Stimulated activated CD4-positive, alpha-beta T cell treated with anti-CD3 and anti-CD28 coated beads, Interleukin-4, amount 100 ng/mL, for 4 hours (primary cell): Measurements from ENCODE around the gene TBX4.

Source experiments
- DNase-seq, 2 experiments: peaks; one replicate each; pipeline ENCODE4 v3.0.0-alpha.2; 2020

The TBX4 gene

GRCh38 chr17:61455324-61456060 is 3.3 kb downstream of the TBX4 start:
- DNase-seq: no peak

DNA sequence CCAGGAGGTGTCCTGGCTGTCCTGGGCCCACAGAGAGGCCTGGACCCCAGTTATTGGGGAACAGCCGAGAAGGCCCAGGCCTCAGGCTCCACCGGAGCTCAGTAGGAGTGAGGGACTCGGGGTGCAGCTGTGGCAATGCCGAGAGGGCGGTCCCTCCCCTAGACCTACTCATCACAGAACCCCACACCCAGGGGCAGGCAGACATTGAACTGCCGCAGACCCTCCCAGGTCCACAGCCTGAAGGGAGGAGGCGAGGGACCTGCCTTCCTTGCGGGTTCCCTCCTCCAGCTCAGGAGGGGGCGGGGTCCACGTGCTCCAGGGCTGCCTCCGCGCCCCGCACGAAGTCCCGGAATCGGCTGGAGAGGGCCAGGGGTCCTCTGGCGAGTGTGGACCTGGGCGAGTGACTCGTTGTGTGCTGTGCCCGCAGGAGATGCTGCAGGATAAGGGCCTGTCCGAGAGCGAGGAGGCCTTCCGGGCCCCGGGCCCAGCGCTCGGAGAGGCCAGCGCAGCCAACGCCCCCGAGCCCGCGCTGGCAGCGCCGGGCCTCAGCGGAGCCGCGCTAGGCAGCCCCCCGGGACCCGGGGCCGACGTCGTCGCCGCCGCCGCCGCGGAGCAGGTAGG is 3.9 kb downstream of the TBX4 start:
- DNase-seq: no peak

- no peak for DNase-seq
Observed at GRCh38 chr17:61456688-61457225, 4.5 kb downstream of the TBX4 start.

DNA sequence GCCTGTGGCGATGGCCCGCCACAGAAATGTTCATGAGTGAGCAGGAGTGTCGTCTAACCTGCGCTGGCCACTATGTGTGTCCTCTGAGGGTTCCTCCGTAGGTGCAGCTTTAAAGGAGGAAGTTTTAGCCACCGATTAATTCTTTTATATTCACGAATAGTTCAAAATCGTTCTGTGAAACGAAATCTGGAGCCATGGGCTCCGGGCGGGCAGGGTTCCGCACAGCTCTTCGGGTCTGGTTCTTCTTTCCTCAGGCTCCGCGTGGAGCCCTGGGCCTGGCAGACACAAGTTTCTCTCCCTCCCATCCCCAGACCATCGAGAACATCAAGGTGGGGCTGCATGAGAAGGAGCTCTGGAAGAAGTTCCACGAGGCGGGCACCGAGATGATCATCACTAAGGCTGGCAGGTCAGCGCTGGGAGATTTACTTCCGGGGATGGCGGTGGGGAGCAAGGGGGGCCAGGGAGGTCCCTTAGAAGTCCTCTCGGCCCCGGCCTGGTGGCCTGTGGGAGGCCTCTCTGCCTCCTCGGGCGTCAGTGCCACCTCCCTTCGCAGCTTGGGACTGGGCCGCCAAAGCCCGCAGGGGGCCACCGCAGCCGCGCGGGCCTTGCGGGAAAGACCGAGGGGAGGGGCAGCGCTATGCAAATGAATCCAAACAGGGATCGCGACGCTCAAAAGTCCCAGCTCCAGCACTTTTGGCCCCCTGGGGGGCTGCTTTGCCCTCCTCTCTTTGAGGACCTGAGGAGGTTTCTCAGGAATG is 5.2 kb downstream of the TBX4 start:
- DNase-seq: no peak

DNA sequence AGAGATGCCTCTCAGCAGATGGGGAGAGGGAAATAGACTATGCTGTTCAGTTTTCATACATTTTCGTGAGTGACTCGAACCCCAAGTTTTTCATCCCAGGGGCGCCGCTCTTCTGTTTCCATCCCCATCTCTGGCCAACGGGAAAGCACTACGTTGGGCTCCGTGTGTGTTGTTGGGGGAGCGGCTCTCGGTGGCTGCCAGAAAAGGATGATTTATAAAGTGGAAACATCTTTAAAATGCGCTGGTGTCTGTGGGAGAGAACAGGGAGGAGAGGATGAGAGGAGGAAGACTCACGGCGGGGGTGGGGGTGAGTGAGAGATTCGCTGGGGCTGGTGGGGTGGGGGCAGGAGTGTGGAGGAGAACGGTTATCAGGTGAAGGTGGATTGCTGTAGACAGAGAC is 5.8 kb downstream of the TBX4 start:
- no peak for DNase-seq

DNA sequence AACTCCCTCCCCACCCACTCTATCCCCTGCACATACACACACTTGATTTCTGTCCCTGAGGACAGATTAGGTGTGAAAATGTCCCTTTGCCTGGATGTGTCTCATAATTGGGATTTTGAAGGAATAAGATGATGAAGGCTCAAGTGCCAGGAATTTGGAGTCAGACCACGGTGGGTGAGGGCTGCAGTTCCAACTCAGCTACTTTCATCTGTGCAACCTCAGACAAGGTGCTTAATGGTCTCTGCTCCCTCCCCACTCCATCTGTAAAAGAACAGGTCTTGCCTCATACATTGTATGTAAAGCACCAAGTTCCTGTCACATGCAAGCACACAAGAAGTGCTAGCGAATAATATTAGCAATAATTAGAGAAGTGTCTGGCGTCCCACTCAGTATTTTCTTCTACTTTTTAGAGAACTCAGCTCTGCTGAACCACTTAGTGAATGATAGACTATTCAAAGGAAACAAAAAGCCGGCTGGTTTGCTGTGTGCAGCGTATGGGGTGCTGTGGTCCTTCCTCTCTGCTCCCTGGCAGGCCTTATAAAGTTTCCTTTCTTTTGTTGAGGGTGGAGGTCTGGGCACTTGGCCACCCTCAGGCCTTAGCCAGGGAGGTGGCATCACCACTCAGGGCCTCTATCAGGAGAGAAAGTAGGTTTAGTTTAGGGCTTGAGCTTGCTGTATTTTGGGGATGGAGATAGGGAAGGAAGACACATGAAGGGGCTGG is 6.4 kb downstream of the TBX4 start:
- no peak for DNase-seq

DNA sequence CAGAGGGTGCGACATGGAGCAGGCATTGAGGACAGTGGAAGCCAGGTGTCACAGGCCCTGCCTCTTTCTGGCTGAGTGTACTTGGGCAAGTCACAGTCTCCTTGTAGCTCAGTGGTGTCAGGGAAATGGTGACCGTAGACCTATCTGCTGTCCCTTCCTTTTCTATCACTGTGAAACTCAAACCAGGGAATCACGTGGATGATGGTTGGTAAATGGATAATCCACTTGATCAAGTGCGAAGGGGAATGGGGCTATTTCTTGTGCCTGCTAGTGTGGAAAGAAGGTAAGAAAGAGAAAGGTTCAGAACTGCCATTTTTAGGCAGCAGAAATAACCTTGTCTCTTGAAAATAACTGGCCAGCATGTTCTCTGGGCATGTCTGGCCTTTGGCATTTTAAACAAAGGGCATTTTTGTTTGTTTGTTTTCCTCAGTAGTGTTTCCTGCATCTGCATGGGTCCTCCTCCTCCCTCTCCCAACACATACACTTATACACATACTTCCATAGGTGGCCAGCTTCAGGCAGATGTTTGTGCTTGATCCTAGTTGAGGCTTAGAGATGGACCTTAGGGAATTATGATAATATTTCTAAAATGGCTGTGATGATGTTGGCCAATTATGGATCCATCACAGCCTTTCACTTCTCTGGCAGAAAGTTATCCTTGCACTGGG is 7.1 kb downstream of the TBX4 start:
- DNase-seq: no peak

GRCh38 chr17:61459939-61460718 is 7.9 kb downstream of the TBX4 start:
- no peak for DNase-seq

DNA sequence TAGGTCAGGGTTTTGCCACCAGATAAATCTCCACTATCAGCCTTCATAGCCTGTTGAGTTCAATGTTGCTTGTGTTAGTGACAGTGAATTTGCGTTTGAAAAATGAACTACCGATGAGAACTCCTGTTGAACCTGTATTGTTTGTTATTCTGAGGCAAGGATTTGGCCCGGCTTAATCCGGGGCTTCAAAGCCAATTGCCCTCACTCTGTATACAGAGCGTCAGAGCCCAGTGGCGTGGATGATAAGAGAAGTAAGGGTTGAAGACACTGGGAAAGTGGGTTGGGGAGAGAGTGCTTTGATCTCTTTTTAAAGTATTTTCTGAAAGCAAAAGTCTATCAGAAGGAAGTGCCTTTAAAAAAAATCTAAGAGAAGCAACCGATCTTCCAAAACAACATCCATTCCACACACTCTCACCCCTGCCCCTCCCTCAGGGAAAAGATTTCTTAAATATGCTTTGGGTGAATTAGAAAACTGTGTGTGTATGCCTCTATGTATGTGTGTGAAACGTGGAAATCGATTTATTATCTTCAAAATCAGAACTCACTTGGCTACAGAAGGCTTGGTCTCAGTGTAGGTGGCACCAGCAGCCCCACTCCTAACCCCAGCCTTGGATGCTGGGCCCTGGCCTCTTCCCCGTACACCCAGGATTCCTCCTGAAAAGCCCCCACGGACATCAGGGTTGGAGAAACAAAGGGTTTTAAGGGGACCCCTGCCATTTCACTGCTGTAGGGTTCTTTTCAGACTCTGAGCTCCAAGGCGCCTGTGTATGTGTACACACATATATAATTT is 8.8 kb downstream of the TBX4 start:
- DNase-seq: no peak

- DNase-seq: no peak
Observed at GRCh38 chr17:61461586-61461966, 9.4 kb downstream of the TBX4 start.

DNA sequence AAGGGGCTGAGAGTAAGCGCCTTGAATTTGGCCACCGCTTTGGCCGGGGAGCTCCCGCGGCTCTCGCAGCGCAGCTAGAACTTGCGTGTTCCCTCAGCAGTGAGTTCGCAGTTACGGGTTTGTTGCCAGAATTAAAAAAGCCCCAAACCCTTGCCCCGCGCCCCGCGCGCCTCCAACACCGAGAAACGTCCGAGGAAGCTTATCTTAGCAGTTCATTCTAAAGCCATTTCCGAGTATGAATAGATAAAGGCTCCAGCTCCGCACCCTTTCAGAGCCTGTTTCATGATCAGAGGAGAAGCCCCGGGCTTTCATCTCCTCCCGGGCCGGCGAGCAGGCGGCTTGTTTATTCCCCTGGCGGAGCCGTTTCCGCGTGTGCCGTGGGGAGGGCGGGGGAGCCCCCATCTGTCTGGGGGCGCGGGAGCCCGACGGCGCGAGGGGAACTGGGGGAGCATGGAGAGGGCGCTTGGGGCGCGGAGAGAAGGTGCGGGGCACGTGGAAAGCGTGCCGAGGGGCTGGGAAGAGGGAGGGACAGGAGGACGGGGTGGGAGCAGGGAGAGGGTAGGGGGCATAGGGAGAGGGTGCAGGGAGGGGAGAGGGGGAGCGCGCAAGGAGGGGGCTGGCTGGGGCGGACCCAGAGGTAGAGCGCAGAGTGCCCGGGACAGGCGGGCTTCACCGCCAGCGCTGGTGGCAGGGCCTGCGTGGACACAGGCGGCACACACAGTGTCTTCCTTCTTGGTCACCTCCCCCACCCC is 9.9 kb downstream of the TBX4 start:
- DNase-seq: no peak

- no peak for DNase-seq
Observed at GRCh38 chr17:61462719-61463315, 10.6 kb downstream of the TBX4 start.

DNA sequence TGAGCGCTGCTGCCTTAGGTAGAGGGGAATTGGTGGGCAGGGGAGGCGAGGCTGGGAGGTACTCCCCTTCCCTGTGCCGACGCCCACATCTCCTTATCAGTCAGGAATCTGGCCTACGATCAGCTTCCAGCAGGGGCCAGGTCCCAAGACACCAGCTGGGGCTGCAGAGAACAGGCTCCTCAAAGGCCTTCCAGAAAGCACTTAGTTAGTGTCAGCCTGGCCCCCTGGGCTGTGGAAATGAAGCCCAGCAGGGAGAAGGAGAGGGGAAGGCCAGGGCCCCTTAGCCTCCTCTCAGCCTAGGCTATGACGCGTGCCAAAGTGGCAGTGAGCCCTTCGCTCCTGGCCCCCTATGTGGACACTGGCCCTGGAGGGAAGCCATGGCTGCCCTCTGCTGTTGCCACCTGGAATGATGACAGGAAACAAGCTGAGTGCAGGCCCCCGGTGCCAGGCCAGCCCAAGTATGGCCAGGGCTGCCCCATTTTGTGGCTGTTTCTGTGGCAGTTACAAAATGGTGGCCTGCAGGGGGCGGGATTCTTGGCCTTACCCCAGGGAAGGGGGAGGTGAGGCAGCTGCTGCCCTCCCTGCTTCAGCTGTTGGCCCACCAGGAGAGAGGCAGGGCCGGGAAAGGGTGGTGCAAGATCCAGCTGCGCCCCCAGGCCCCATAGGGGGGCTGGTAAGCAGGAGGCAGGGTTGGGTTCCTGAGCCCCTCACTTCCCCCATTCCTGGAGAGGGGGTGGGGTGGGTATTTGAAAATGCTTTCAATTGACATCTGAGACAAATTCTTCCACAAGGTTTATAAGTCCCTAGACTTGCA is 11.3 kb downstream of the TBX4 start:
- no peak for DNase-seq

DNA sequence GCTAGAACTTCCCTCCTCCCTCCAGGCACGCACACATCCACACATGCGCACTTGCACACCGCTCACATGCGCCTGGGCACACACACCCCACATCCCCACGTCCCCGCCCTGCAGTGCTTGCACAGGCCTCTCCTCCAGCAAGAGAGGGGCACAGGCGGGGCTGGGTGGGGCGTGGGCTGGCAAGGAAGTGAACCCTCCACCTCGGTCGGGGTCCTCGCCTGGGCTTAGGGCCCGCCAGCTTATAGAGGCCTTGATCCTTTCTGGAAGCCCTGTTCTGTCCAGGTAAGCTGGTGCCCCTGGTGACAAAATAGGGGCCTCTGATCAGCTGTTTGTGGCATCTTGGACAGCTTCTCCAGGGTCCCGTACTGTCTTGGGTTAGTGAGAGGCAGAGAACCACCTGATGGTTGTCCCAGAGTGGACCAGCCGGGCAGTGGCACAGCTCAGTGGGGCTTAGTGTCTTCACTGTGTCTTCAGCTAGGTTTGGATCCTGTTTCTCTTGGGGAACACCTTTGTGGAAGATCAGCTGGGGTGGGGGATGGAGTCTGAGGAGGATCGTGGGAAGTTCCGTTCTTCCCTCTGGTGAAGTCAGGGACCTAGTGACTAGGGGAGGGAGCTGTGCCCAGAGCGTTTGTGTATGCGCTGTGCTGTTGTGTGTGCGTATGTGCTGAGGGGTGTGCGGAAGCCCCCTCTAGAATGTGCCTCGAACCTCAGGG is 12.1 kb downstream of the TBX4 start:
- no peak for DNase-seq

DNA sequence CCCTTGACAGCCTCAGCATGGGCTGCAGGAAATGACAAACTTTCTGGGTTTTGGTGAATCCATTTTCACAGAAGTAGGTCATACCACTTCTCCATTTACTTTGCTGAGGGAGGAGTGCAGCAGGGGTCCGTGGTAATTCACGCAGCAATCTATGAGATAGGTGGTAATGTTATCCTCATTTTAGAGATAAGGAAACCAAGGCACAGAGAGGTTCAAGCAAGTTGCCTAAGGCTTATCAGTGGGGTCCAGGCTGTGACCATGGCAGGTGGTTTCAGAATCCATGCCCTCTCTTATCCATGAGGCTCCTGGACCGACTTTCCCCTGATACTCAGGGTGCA is 12.6 kb downstream of the TBX4 start:
- no peak for DNase-seq

DNA sequence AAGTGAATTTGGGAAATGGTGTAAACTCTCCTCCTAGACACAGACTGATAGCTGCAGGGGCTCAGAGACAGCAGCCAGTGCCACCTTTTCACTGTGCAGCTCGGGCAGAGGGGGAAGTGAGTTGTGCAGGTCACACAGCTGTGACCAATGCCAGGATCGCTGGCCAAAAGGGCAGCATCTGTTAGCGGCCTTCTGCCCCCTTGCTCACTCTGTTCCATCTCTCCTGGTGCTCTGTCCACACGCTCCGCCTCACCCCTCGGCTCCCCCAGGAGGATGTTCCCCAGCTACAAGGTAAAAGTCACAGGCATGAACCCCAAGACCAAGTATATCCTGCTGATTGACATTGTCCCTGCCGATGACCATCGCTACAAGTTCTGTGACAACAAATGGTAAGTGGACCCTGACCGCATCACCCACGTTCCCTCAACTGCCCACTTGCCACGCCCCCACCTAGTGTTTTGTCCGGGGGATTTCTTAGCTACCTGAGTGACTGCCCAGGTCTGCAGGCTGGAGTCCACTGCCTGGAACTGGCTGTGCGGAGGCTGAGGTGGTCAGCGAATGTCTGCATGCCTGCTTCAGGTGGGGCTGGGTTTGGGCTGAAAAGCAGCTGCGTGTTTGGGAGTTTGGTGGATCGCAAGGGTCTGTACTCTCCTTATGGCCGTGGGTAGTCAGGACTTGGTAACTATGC is 13.5 kb downstream of the TBX4 start:
- no peak for DNase-seq

DNA sequence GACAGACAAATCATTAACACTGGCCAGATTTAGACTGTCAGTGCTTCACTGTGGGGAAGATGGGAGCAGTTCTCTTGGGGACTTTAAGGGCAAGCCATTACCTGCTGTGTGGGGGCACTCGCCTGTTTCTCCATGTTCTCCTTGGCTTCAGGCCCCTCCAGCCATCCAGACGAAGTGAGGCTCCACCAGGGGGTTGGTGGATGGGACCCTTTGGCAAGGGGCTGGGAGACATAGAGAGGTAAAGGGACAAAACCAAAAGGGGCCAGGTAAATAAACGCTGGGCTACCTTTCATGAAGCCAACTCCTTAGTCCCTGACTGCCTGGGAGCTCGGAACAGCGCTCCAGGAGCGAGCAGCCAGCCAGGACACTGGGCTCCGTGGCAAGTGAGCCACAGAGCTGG is 14.0 kb downstream of the TBX4 start:
- DNase-seq: no peak
